Vagina (tissue), 2 donors: ENCODE data around the gene ZDHHC1. TPM values are rescaled to one million over a fixed set of nuclear protein-coding genes. Genes with fewer than 3 reads are reported as not detected.

Experiments
- DNase-seq, 2 donors: peaks; one replicate each; pipeline ENCODE4 v3.0.0-alpha.2; 2017; ENCODE audit errors: extremely low spot score in 2 of 2
- H3K27ac ChIP-seq: fragments of 200-600 bp; sonication (generic); one replicate; pipeline ENCODE4 v1.5.1; 2019
- H3K27me3 ChIP-seq: fragments of 200-600 bp; sonication (generic); one replicate; pipeline ENCODE4 v1.5.1; 2019
- H3K36me3 ChIP-seq, 2 donors: fragments of 200-600 bp; sonication (generic); one replicate each; pipeline ENCODE4 v1.5.1; 2017 to 2019
- H3K4me1 ChIP-seq: fragments of 200-600 bp; sonication (generic); one replicate; pipeline ENCODE4 v1.5.1; 2019
- H3K4me3 ChIP-seq, 2 donors: fragments of 200-600 bp; sonication (generic); 1 replicate in 1 of 2; 2 replicates in 1 of 2; pipeline ENCODE4 v1.5.1; 2016 to 2019
- H3K9me3 ChIP-seq: fragments of 200-600 bp; sonication (generic); one replicate; pipeline ENCODE4 v1.5.1; 2019
- POLR2A ChIP-seq, 2 donors: fragments of 450-650 bp; IDR thresholded peaks; one replicate each; pipeline ENCODE4 v1.6.1; 2017; ENCODE audit warnings: antibody characterized with exemption in 2 of 2, mild to moderate bottlenecking in 2 of 2, moderate library complexity in 2 of 2
- POLR2AphosphoS5 ChIP-seq, 2 donors: sonication (generic); formaldehyde crosslinking; IDR thresholded peaks; one replicate each; pipeline ENCODE4 v1.9.0; 2017; ENCODE audit warnings: antibody characterized with exemption in 2 of 2, mild to moderate bottlenecking in 2 of 2, low read depth in 1 of 2; ENCODE audit not compliant: insufficient read depth in 1 of 2
- intact Hi-C: fragments of 100-400 bp; cut with DNase I; formaldehyde crosslinking; loops from one replicate; pipeline ENCODE4 v1.15.1; 2023
- total RNA-seq: library from RNA; depleted of rRNA; stranded (reverse); fragments of >200 nt; gene quantifications from one replicate; pipeline ENCODE4 v1.2.3, GENCODE V29; 2016
- TF ChIP-seq, protein P1 (sequence below), 3 experiments: fragments of 450-650 bp in 2 of 3; fragments of 200-600 bp in 1 of 3; sonication (generic) in 1 of 3; IDR thresholded peaks; one replicate each; pipeline ENCODE4 v1.5.1; 2017 to 2019; ENCODE audit warnings: antibody characterized with exemption in 3 of 3, mild to moderate bottlenecking in 2 of 3, moderate library complexity in 2 of 3

The ZDHHC1 gene
- total RNA-seq, 1 donor from 2014 or later = 22.3 TPM

DNA sequence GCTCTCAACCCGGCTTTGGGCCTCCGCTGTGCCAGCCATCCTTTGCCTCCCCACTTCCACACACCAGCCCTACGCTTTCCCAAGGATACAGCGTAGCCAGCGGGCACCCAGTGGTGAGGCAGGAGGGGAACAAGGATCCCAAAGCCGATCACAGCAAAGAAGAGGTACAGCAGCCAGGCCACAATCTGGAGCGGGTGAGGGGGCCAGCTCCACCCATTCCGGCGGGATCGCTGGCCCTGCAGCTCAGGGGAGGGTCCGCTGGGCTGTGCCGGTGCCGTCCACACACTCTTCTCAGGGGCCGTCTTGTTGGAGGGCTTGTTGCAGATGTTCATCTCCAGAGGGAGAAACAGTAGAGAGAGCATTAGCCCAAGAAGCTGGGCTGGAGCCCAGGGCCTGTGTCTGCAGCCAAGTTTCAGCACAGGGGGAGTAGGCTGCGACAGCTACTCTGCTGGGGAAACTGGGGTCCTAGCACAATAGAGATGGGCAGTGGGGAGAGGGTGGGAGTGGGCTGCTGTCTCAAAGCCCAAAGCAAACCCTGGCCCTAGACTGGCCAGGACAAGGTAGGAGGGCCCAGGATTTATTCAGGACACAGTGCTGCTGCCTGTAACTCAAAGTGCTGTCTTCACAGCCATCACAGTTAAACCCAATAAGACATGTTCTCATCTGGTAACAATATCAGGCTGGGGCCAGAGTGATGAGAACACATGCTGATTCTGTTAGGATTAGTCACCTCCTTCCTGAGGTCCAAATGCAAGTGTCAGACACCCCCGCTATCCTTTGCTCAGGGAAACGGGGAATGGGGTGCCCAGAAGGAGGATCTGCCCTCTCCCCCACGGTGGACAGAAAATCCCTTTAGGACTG lies 9.9 kb downstream of the ZDHHC1 start:
- Histone ChIP-seq H3K4me3 (no peak overlapping the region), H3K9me3 (no peaks in the 10 kb centered on the region), H3K4me1 (peaks cover 57% of the 10 kb centered on the region), H3K27me3 (no peaks in the 10 kb centered on the region), H3K27ac (peak overlapping the region; percentile 91), H3K36me3 (no peaks in the 10 kb centered on the region)
- no peak for DNase-seq
- intact Hi-C loops = no loop called here
- no peak for TF ChIP-seq POLR2A (IDR thresholded peaks at IDR 0.05)
- TF ChIP-seq POLR2AphosphoS5 (IDR thresholded peaks at IDR 0.05; ENCODE audit: insufficient read depth in 1 of 2, low read depth in 1 of 2) = peak; percentile 38 to 60
- TF ChIP-seq, protein P1, sequence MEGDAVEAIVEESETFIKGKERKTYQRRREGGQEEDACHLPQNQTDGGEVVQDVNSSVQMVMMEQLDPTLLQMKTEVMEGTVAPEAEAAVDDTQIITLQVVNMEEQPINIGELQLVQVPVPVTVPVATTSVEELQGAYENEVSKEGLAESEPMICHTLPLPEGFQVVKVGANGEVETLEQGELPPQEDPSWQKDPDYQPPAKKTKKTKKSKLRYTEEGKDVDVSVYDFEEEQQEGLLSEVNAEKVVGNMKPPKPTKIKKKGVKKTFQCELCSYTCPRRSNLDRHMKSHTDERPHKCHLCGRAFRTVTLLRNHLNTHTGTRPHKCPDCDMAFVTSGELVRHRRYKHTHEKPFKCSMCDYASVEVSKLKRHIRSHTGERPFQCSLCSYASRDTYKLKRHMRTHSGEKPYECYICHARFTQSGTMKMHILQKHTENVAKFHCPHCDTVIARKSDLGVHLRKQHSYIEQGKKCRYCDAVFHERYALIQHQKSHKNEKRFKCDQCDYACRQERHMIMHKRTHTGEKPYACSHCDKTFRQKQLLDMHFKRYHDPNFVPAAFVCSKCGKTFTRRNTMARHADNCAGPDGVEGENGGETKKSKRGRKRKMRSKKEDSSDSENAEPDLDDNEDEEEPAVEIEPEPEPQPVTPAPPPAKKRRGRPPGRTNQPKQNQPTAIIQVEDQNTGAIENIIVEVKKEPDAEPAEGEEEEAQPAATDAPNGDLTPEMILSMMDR (IDR thresholded peaks at IDR 0.05) = no peak

DNA sequence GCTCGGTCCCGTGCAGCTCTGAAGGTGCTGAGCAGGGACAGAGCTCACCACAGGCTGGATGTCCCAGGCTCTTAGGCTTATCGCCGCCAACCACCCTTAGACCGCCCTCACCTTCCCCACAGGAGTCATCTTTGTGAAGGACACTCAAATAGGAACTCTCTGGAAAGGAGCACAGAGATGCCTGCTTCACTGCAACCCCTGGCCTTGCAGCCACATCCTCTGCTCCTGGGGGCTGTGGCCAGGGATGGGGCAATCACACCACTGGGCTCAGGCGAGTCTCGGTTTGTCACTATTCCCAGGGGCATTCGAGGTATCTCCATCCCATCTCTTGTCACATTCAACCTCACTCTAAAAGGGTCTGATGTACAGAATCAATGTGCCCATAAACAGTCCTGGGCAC lies 10.9 kb downstream of the ZDHHC1 start:
- H3K4me3 ChIP-seq = no peak overlapping the region
- peaks cover 57% of the 10 kb centered on the region for H3K4me1 ChIP-seq
- H3K27ac ChIP-seq = peak overlapping the region; percentile 91
- H3K9me3 ChIP-seq = no peaks in the 10 kb centered on the region
- TF ChIP-seq, protein P1 (IDR thresholded peaks at IDR 0.05) = no peak
- TF ChIP-seq POLR2A (IDR thresholded peaks at IDR 0.05) (no peak), POLR2AphosphoS5 (IDR thresholded peaks at IDR 0.05; ENCODE audit: insufficient read depth in 1 of 2, low read depth in 1 of 2) (no peak)
- no peaks in the 10 kb centered on the region for H3K36me3 ChIP-seq
- no peak for DNase-seq
- intact Hi-C loops = no loop called here
- no peaks in the 10 kb centered on the region for H3K27me3 ChIP-seq

DNA sequence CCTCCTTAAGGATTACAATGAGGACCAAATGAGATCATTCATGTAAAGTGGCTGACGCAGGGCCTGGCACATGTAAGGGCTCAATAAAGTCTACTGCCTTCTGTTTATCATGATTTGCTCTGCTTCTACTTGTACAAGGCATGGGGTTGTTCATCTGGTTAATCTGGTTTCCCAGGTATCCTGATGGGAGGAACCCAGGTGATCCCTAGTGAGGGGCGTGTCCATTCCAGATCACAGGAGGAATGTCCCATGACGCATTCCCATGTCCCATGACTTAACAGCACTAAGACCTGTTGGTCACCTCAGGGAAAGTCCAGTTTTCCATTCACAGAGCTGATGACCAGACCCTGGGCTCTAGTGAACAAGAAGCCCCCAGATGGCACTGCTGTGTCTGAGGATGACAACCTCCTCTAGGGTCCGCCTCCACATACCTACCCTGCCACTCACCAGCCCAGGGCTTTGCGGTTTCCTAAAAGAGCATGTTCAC lies 11.5 kb downstream of the ZDHHC1 start:
- DNase-seq = no peak
- Histone ChIP-seq H3K27ac (peak overlapping the region; percentile 91), H3K4me1 (peaks cover 56% of the 10 kb centered on the region), H3K36me3 (no peaks in the 10 kb centered on the region), H3K4me3 (no peak overlapping the region), H3K9me3 (no peaks in the 10 kb centered on the region), H3K27me3 (no peaks in the 10 kb centered on the region)
- intact Hi-C loops = no loop called here
- peak in 1 of 2 donors; percentile 88 for TF ChIP-seq POLR2AphosphoS5 (IDR thresholded peaks at IDR 0.05; ENCODE audit: insufficient read depth in 1 of 2, low read depth in 1 of 2)
- TF ChIP-seq, protein P1 (IDR thresholded peaks at IDR 0.05) = no peak

DNA sequence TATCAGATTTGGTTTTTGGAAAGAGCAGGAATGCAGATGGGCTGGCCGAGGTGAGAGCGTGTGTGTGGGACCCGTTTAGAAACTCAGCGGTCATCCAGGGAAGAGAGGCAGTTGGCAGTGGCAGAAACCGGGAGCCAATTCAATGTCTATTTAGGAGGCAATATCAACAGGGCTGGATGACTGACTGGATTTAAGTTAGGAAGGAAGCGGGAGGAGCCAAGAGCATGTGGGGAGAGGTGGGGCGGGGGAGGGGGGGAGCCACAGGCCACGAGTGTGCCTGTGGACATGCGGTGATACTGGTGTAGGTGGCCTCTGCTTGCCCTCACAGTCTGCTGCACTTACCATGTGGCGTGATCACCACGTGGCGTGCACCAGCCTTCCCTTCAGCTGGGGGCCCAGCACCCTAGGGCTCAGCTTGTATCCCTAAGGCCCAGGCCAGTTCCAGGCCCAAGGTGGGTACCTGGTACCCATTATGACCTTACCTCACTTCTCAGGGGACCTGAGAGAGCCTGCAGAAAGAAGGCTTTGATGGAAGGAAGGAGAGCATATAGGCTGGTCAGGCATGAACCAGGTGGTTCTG lies 12.2 kb downstream of the ZDHHC1 start:
- TF ChIP-seq, protein P1 (IDR thresholded peaks at IDR 0.05) = no peak
- TF ChIP-seq POLR2AphosphoS5 (IDR thresholded peaks at IDR 0.05; ENCODE audit: insufficient read depth in 1 of 2, low read depth in 1 of 2) (no peak), POLR2A (IDR thresholded peaks at IDR 0.05) (no peak)
- Histone ChIP-seq H3K36me3 (no peaks in the 10 kb centered on the region), H3K4me3 (no peak overlapping the region), H3K27me3 (no peaks in the 10 kb centered on the region), H3K27ac (peak overlapping the region; percentile 72), H3K9me3 (no peaks in the 10 kb centered on the region), H3K4me1 (peaks cover 59% of the 10 kb centered on the region)
- intact Hi-C loops = no loop called here
- DNase-seq = no peak

DNA sequence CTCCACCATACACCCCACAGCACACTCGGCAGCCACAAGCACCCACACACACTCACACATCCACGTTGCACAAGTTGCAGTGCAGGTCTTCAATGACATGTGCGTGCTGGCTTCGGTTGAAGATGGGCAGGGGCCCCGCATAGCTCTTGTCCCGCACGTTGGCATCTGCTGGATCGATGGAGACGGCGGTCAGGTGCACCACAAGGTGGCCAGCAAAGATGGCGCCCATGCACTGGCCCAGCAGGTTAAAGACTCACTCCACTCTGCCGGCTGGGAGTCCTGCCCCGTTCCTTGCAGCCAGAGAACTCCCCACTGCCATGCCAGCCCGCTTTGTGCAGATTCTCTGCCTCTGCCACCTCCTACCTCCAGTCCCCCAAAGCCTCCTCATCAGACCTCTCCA lies 15.4 kb downstream of the ZDHHC1 start:
- H3K27me3 ChIP-seq = no peaks in the 10 kb centered on the region
- intact Hi-C loops = no loop called here
- no peaks in the 10 kb centered on the region for H3K9me3 ChIP-seq
- DNase-seq = no peak
- no peaks in the 10 kb centered on the region for H3K36me3 ChIP-seq
- peaks cover 66% of the 10 kb centered on the region for H3K4me1 ChIP-seq
- no peak overlapping the region for H3K27ac ChIP-seq
- H3K4me3 ChIP-seq = no peak overlapping the region
- TF ChIP-seq, protein P1 (IDR thresholded peaks at IDR 0.05) = no peak
- TF ChIP-seq POLR2A (IDR thresholded peaks at IDR 0.05) = no peak
- no peak for TF ChIP-seq POLR2AphosphoS5 (IDR thresholded peaks at IDR 0.05; ENCODE audit: insufficient read depth in 1 of 2, low read depth in 1 of 2)
